Stimulated activated naive CD4-positive, alpha-beta T cell treated with Interleukin-2 at 50 U/mL for 16 hours (primary cell): ENCODE data around the gene LCE7A.

ENCODE experiments used
- DNase-seq: peaks from one replicate; lab custom pipeline; 2025; lab: John Stamatoyannopoulos, UW

The LCE7A gene

GRCh38 chr1:152880316-152880715 lies 20.5 kb downstream of the LCE7A start:
- no peak for DNase-seq

- no peak for DNase-seq
Measured at GRCh38 chr1:152880907-152881306, 21.1 kb downstream of the LCE7A start.

DNA sequence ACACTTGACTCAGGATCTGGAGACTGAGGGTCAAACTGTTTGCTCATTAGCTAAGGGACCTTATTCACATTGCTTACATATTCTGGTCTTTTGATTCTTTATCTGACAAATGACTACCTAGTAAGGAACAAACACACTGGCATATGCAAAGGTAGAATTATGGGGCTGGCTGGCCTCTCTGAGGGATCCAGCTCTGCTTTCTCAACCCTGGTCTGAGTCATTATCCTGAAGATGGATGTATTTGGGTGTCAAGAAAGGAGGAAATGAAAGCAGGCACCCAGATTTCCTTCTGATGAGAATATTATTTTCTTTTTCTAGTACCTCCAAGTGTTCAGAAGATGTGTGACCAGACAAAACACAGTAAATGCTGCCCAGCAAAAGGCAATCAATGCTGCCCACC lies 24.3 kb downstream of the LCE7A start:
- DNase-seq, result no peak

DNA sequence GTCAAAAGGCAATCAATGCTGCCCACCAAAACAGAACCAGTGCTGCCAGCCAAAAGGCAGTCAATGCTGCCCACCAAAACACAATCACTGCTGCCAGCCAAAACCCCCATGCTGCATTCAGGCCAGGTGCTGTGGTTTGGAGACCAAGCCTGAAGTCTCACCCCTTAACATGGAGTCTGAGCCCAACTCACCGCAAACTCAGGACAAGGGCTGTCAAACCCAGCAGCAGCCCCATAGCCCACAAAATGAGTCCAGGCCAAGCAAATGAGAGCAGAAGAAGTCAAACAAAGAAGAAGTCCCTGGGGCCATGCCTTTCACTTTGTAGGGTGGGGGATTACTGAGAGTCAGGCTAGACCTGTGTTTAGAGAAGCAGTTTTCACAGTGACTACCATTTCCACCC lies 24.7 kb downstream of the LCE7A start:
- no peak for DNase-seq

- DNase-seq, result no peak
Measured at GRCh38 chr1:152884966-152885624, 25.3 kb downstream of the LCE7A start.

DNA sequence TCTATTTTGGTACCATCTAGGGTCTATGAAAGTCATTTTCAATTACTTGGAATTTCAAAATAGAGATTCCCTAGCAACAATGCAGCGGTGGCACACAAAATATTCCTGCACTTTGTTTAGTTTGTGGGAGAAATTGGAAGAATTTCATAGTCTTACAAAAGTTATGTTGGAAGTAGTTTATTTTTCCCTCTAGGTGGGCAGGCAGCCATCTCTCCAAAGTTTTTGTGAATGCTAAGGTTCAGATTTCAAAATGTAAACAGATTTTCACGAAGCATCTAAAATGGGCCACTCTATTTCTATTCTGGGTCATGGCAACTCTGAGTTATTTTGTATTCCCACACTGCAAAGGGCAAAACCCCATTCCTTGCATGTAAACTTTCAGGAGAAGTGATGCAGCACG lies 26.3 kb downstream of the LCE7A start:
- DNase-seq, result no peak

GRCh38 chr1:152886758-152887409 lies 27.1 kb downstream of the LCE7A start:
- no peak for DNase-seq

GRCh38 chr1:152888126-152888525 lies 28.3 kb downstream of the LCE7A start:
- DNase-seq, result no peak

DNA sequence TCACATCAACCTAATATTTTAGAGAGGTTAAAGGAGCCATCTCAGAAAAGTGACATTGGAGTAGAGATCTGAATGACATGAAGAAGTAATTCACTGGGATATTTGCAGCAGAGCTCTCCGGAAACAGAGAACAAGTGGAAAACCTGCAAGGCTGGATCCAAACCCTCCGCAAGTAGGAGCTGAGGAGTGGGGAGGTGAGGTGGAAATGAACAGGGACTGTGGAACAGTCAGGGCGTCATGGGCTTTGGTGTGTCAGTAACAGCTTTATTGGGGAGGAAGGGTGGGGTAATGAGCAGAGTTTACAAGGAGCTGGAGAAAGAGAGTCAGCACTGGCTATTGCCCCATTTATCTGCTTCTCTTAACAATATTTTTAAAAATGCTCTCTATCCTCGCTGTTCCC lies 39.2 kb downstream of the LCE7A start:
- no peak for DNase-seq

- DNase-seq, result no peak
Measured at GRCh38 chr1:152899883-152900282, 40.1 kb downstream of the LCE7A start.

- no peak for DNase-seq
Measured at GRCh38 chr1:152901631-152902030, 41.8 kb downstream of the LCE7A start.

DNA sequence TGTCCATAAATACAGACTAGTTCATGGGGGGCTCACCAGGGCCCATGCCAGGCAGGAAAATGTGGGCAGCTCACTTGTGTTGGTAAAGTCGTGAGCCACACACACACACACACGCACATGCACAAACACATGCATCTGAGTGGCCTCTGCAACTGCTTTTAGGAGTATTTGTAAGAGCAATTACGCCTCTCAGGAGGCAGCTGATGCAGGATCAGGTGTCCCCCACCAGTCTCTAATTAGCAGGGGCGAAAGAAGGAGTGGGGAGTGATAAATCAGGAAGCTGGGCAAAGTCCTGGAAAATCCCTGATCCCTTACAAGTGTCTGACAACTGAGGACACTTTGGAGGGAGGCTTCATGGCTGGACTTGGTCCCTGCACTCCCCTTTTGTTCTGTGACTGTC lies 42.8 kb downstream of the LCE7A start:
- no peak for DNase-seq

- no peak for DNase-seq
Measured at GRCh38 chr1:152904688-152905440, 45.1 kb downstream of the LCE7A start.

GRCh38 chr1:152906023-152906565 lies 46.3 kb downstream of the LCE7A start:
- no peak for DNase-seq

DNA sequence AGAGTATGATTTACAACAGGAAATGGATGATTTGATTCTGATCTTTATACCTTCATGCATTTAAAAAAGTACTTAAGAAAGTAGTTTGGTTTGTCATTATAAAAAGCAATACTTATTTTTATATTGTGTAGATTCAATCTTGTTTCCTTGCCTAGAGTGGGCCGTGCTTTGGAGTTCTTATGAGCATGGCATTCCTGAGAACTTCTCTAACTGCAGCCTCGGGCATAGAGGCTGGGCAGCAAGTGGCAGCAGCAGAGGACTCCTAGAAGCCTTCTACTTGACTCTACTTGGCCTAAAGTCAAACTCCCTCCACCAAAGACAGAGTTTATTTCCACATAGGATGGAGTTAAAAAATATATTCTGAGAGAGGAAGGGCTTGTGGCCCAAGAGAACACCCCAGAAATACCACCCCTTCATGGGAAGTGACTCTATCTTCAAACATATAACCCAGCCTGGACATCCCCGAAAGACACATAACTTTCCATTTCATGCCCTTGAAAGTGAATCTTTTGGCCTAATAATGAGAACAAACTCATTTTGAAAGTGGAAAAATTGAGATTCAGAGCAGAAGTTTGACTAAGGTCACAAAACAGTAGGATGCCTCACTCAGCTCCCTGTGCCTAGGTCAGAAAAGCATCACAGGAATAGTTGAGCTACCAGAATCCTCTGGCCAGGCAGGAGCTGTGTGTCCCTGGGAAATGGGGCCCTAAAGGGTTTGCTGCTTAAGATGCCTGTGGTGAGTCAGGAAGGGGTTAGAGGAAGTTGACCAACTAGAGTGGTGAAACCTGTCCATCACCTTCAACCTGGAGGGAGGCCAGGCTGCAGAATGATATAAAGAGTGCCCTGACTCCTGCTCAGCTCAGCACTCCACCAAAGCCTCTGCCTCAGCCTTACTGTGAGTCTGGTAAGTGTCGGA lies 48.1 kb downstream of the LCE7A start, which contains the start of gene IVL:
IVL (plus strand) TSS at position 861 of the 916 bp plus-strand sequence. CDS start 1,252 bp downstream, outside the sequence.
- DNase-seq, result no peak

DNA sequence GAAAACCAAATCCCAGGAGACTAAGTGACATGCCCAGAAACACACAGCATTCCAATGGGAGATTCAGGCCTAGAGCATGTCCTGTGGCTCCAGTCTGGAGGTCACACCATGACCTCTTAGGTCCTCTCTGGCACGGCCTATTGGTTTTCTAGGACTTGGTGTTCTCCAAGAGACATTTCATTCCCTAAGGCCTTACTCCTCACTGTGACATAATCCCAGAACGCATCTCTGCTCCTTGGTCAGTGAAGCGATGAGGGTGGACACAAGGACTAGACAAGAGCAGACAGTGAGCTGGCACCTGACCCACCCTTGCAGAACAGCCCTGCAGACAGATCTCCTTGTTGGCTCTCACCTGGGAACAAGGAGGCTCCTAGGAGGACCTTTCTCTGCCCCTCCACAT lies 49.4 kb downstream of the LCE7A start:
- DNase-seq, result no peak
